ENCODE data around the gene CEPT1.
"Not testable (repeated sequence)": the region's sequence is repeated elsewhere in the genome, so short reads cannot be mapped to it uniquely, and the experiment has no call there.

CEPT1 gene

GRCh38 chr1:111139956-111140679, at the start of gene CEPT1, which contains the start of gene DRAM2:
CEPT1 (plus strand) TSS chr1:111140223; CDS start chr1:111147715, 7,492 bp downstream.
DRAM2 (minus strand) TSS chr1:111140093; CDS start chr1:111131554, 8,539 bp downstream.
- FAIRE-seq (no peak), DNase-seq (ENCODE audit: insufficient read length, low spot score) (peak; percentile 54)
- no peak for TF ChIP-seq CTCF (IDR thresholded peaks at IDR 0.05; ENCODE audit: insufficient read depth, missing control alignments)

GRCh38 chr1:111095421-111095820, 44.6 kb upstream of the CEPT1 start:
- FAIRE-seq; DNase-seq (ENCODE audit: insufficient read length, low spot score): not testable (repeated sequence)

DNA sequence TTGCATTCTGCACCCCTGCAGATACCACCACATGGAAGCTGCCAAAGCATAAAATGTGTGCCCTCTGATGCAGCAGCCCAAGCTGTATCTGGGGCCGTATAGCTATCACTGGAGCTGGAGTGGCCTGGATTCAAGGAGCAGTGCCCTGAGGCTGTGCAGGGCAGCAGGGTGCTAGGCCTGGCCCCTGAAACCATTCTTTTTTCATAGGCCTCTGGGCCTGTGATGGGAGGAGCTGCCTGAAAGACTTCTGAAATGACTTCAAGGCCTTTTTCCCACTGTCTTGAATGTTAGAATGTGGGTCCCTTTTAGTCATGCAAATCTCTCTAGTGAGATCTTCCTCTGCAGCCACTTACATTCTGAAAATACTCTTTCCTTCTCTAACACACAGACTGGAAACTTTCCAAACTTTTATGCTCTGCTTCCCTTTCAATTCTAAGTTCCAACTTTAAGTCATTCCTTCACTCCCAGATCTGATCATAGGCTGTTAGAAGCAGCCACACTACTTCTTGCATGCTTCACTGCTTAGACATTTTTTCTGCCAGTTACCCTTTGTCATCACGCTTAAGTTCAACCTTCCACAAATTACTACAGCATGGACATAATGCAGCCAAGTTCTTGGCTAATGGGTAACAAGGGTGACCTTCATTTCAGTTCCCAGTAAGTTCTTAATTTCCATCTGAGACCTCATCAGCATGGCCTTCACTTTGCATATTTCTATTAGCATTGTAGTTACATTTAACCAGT, 42.5 kb upstream of the CEPT1 start:
- no peak for DNase-seq (ENCODE audit: insufficient read length, low spot score)
- TF ChIP-seq CTCF (IDR thresholded peaks at IDR 0.05; ENCODE audit: insufficient read depth, missing control alignments): no peak
- FAIRE-seq: no peak

GRCh38 chr1:111099289-111099688, 40.7 kb upstream of the CEPT1 start:
- FAIRE-seq (no peak), DNase-seq (ENCODE audit: insufficient read length, low spot score) (no peak)
- TF ChIP-seq CTCF (IDR thresholded peaks at IDR 0.05; ENCODE audit: insufficient read depth, missing control alignments): no peak

DNA sequence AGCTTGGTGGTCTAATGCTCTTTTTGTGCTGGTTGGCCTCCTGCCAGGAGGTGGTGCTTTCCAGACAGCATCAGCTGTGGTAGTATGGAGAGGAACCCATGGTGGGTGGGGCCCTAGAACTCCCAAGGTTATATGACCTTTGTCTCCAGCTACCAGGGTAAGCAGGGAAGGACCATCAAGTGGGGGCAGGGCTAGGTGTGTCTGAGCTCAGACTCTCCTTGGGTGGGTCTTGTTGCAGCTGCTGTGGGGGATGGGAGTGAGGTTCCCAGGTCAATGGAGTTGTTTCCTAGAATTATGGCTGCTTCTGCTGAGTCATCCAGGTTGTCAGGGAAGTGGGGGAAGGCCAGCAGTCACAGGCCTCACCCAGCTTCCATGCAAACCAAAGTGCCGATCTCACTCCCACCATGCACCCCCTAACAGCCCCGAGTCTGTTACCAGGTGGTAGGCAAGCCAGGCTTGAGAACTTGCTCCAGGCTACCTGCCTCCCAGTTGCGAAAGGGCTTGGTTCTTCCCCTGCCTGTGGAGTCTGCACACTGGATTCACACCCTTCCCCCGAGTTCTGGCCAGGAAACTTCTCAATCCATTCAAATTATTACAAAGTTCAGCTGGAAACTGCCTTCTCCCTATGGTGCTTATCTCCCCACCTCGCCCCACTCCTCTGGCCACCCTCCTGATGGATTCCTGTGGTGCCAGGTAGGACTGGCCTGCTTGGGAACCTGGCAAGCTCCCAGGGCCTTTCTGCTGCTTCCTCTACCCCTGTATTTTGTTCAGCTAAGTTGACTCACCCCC, 38.0 kb upstream of the CEPT1 start:
- no peak for FAIRE-seq
- no peak for TF ChIP-seq CTCF (IDR thresholded peaks at IDR 0.05; ENCODE audit: insufficient read depth, missing control alignments)
- no peak for DNase-seq (ENCODE audit: insufficient read length, low spot score)

DNA sequence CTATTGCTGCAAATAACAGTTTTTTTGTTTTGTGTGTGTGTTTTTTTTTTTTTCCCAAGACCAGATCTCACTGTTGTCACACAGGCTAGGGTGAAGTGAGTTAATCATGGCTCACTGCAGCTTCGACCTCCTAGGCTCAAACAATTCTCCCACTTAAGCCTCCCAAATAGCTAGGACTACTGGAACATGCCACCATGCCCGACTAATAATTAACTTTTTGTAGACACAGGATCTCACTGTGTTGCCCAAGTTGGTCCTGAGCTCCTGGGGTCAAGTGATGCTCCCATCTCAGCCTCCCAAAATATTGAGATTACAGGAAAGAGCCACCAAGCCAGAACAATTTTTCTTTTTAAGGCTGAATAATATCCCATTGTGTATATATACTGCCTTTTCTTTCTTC, 35.0 kb upstream of the CEPT1 start:
- FAIRE-seq (no peak), DNase-seq (ENCODE audit: insufficient read length, low spot score) (no peak)
- no peak for TF ChIP-seq CTCF (IDR thresholded peaks at IDR 0.05; ENCODE audit: insufficient read depth, missing control alignments)

- FAIRE-seq (no peak), DNase-seq (ENCODE audit: insufficient read length, low spot score) (no peak)
- TF ChIP-seq CTCF (IDR thresholded peaks at IDR 0.05; ENCODE audit: insufficient read depth, missing control alignments): no peak
Measured at GRCh38 chr1:111110197-111110899, 29.7 kb upstream of the CEPT1 start.
